PC-3 (cell line): ENCODE results near the gene LEPR. TPM values are rescaled to one million over a fixed set of nuclear protein-coding genes. Genes with fewer than 3 reads are reported as not detected.

ENCODE experiments used
- ATAC-seq: fragments of 200-7000 bp; cut with Tn5 transposase; 2 replicates; pipeline ENCODE4 v1.9.1; 2020; ENCODE audit warnings: mild to moderate bottlenecking, moderate library complexity
- BruUV-seq: library from RNA; stranded (reverse); fragments of 400-500 nt; replicated peaks from 2 replicates; lab custom pipeline; 2021; lab: Mats Ljungman, UMichigan
- CTCF ChIA-PET: fragments of 300-600 bp; sonication (Branson Sonifier 250); formaldehyde crosslinking; loops from one replicate; lab custom pipeline; 2022; ENCODE audit warnings: antibody characterized with exemption; lab: Charles Lee
- POLR2A ChIA-PET: fragments of 300-600 bp; sonication (Branson Sonifier 250); formaldehyde crosslinking; loops from one replicate; lab custom pipeline; 2022; ENCODE audit warnings: antibody characterized with exemption; ENCODE audit not compliant: unreplicated experiment; lab: Charles Lee
- DNase-seq: peaks from one replicate; pipeline ENCODE4 v3.0.0-alpha.2; 2015
- H2AFZ ChIP-seq: fragments of 300-600 bp; sonication (generic); 2 replicates; pipeline ENCODE4 v1.6.0; 2016; ENCODE audit warnings: antibody characterized with exemption, low read length
- H3F3A ChIP-seq: fragments of 300-600 bp; sonication (generic); one replicate; pipeline ENCODE4 v1.6.0; 2017; ENCODE audit warnings: antibody characterized with exemption, low read length, control low read depth, mild to moderate bottlenecking; ENCODE audit not compliant: unreplicated experiment
- H3K27ac ChIP-seq: fragments of 300-600 bp; sonication (generic); 2 replicates; pipeline ENCODE4 v1.5.1; 2016; ENCODE audit warnings: mild to moderate bottlenecking, low read length
- H3K27me3 ChIP-seq: fragments of 300-600 bp; sonication (generic); 2 replicates; pipeline ENCODE4 v1.6.1; 2016; ENCODE audit warnings: low read length, mixed read lengths
- H3K36me3 ChIP-seq: fragments of 300-600 bp; sonication (generic); 2 replicates; pipeline ENCODE4 v1.6.1; 2016; ENCODE audit warnings: low read depth, mixed run types, low read length, mixed read lengths
- H3K4me1 ChIP-seq: fragments of 300-600 bp; sonication (generic); 2 replicates; pipeline ENCODE4 v1.5.1; 2016; ENCODE audit warnings: low read length; ENCODE audit not compliant: insufficient read depth
- H3K4me2 ChIP-seq: fragments of 300-600 bp; sonication (generic); 2 replicates; pipeline ENCODE4 v1.6.0; 2016; ENCODE audit warnings: low read length
- H3K4me3 ChIP-seq: fragments of 300-600 bp; sonication (generic); 2 replicates; pipeline ENCODE4 v1.5.1; 2016; ENCODE audit warnings: mild to moderate bottlenecking, low read length, mixed read lengths
- H3K79me2 ChIP-seq: fragments of 300-600 bp; sonication (generic); 2 replicates; pipeline ENCODE4 v1.6.1; 2017; ENCODE audit warnings: low read length, mixed read lengths
- H3K9ac ChIP-seq: fragments of 300-600 bp; sonication (generic); 2 replicates; pipeline ENCODE4 v1.6.0; 2016; ENCODE audit warnings: mild to moderate bottlenecking, low read length
- H3K9me2 ChIP-seq: fragments of 300-600 bp; sonication (generic); replicated peaks from 2 replicates; pipeline ENCODE4 v1.6.1; 2016; ENCODE audit warnings: mixed run types, low read length, mixed read lengths
- H3K9me3 ChIP-seq: fragments of 300-600 bp; sonication (generic); 2 replicates; pipeline ENCODE4 v1.6.1; 2016; ENCODE audit warnings: low read length, mixed read lengths
- H4K20me1 ChIP-seq: fragments of 300-600 bp; sonication (generic); 2 replicates; pipeline ENCODE4 v1.6.1; 2016; ENCODE audit warnings: low read length, mixed read lengths
- CTCF ChIP-seq: fragments of 300-600 bp; sonication (generic); conservative IDR thresholded peaks from 2 replicates; pipeline ENCODE4 v1.5.1; 2017; ENCODE audit warnings: antibody characterized with exemption, low read depth, mild to moderate bottlenecking, low read length
- EZH2 ChIP-seq: fragments of 300-600 bp; sonication (generic); IDR thresholded peaks from one replicate; pipeline ENCODE4 v1.6.1; 2017; ENCODE audit warnings: antibody characterized with exemption, mild to moderate bottlenecking, low read length; ENCODE audit not compliant: unreplicated experiment
- EZH2phosphoT487 ChIP-seq: fragments of 300-600 bp; sonication (generic); IDR thresholded peaks from 2 replicates; pipeline ENCODE4 v1.6.1; 2018; ENCODE audit warnings: mild to moderate bottlenecking, antibody characterized with exemption, low read length, borderline replicate concordance
- intact Hi-C: fragments of 100-400 bp; cut with micrococcal nuclease; formaldehyde crosslinking; loops from 2 replicates; pipeline ENCODE4 v1.9.0; 2023
- total RNA-seq: library from RNA; depleted of rRNA; stranded (reverse); fragments of >200 nt; gene quantifications from 2 replicates; pipeline ENCODE4 v1.2.3, GENCODE V29; 2014

Gene LEPR
- total RNA-seq, 1 experiment from 2014 or later = not detected

- Histone ChIP-seq H4K20me1 (no peaks in the 10 kb centered on the region), H3K27me3 (no peaks in the 10 kb centered on the region), H3K9me3 (no peaks in the 10 kb centered on the region), H3K27ac (peak overlapping the region; percentile 77), H3K4me3 (peak overlapping the region; percentile 37), H2AFZ (no peak overlapping the region), H3F3A (no peaks in the 10 kb centered on the region), H3K36me3 (0 out of 2 replicates have a peak, but pooled peaks cover 5% of the 10 kb centered on the region), H3K79me2 (peaks cover 43% of the 10 kb centered on the region), H3K4me2 (peak overlapping the region; percentile 68), H3K4me1 (peaks cover 55% of the 10 kb centered on the region), H3K9me2 (no peaks in the 10 kb centered on the region), H3K9ac (no peak overlapping the region; the same call in 1 of the 2 replicates)
- peak; percentile 93 for DNase-seq
- ChIA-PET POLR2A (no interaction called here), CTCF (interaction anchor here (1.3 kb wide), 1 partner anchor 35 kb away, joined by 4 read pairs; no protein-coding TSS in a partner anchor)
- peak; percentile 6 for ATAC-seq
- TF ChIP-seq EZH2phosphoT487 (no peak), EZH2 (no peak), CTCF (no peak)
- BruUV-seq = no TSS peak
- intact Hi-C loops = loop anchor here (5.0 to 10.0 kb wide), 3 partner anchors 357 to 1508 kb away; partner anchors contain the start of gene RAVER2
Observed at GRCh38 chr1:65423884-65424572, 3.6 kb downstream of the LEPR start.

GRCh38 chr1:65424573-65424889 lies 4.1 kb downstream of the LEPR start:
- no peak for DNase-seq
- peak overlapping the region; percentile 77 for H3K27ac ChIP-seq
- CTCF ChIA-PET = interaction anchor here (1.3 kb wide), 1 partner anchor 35 kb away, joined by 4 read pairs; no protein-coding TSS in a partner anchor
- no peak overlapping the region; the same call in 1 of the 2 replicates for H3K9ac ChIP-seq
- H4K20me1 ChIP-seq = no peaks in the 10 kb centered on the region
- H2AFZ ChIP-seq = no peak overlapping the region
- peaks cover 55% of the 10 kb centered on the region for H3K4me1 ChIP-seq
- POLR2A ChIA-PET = no interaction called here
- no peaks in the 10 kb centered on the region for H3K27me3 ChIP-seq
- intact Hi-C loops = loop anchor here (5.0 to 10.0 kb wide), 3 partner anchors 357 to 1508 kb away; partner anchors contain the start of gene RAVER2
- no peaks in the 10 kb centered on the region for H3F3A ChIP-seq
- H3K4me2 ChIP-seq = peak overlapping the region; percentile 68
- TF ChIP-seq EZH2phosphoT487 = no peak
- TF ChIP-seq EZH2 = no peak
- TF ChIP-seq CTCF = no peak
- no peak for ATAC-seq
- no TSS peak for BruUV-seq
- no peaks in the 10 kb centered on the region for H3K9me3 ChIP-seq
- peak overlapping the region; percentile 37 for H3K4me3 ChIP-seq
- H3K79me2 ChIP-seq = peaks cover 43% of the 10 kb centered on the region
- 0 out of 2 replicates have a peak, but pooled peaks cover 5% of the 10 kb centered on the region for H3K36me3 ChIP-seq
- no peaks in the 10 kb centered on the region for H3K9me2 ChIP-seq

DNA sequence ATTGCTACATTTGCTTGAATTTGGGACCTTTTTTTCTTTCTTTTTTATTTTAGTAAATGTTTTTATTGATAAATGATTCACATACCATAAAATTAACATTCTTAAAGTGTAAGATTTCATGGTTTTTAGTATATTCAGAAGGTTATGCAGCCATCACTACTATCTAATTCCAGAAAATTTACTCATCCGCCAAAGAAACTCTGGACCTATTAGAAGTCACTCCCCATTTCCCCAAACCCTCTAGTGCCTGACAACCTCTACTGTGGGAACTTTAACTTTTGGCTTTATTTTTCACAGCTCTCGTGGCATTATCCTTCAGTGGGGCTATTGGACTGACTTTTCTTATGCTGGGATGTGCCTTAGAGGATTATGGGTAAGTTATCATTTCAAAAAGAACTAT lies 4.5 kb downstream of the LEPR start:
- 0 out of 2 replicates have a peak, but pooled peaks cover 5% of the 10 kb centered on the region for H3K36me3 ChIP-seq
- DNase-seq = no peak
- no peaks in the 10 kb centered on the region for H3K9me3 ChIP-seq
- no peaks in the 10 kb centered on the region for H3K9me2 ChIP-seq
- peak overlapping the region; percentile 68 for H3K4me2 ChIP-seq
- ChIA-PET POLR2A (no interaction called here), CTCF (no interaction called here)
- H3K4me3 ChIP-seq = no peak overlapping the region
- H2AFZ ChIP-seq = no peak overlapping the region
- intact Hi-C loops = loop anchor here (10.0 kb wide), 1 partner anchor 680 kb away; the partner anchor contains the start of gene RAVER2
- BruUV-seq = no TSS peak
- peaks cover 59% of the 10 kb centered on the region for H3K4me1 ChIP-seq
- H3K27ac ChIP-seq = peak overlapping the region; percentile 77
- no peak for TF ChIP-seq CTCF
- no peak for TF ChIP-seq EZH2phosphoT487
- no peak for TF ChIP-seq EZH2
- H3K27me3 ChIP-seq = no peaks in the 10 kb centered on the region
- H4K20me1 ChIP-seq = no peaks in the 10 kb centered on the region
- no peak overlapping the region for H3K9ac ChIP-seq
- peaks cover 43% of the 10 kb centered on the region for H3K79me2 ChIP-seq
- peaks cover 2% of the 10 kb centered on the region for H3F3A ChIP-seq
- no peak for ATAC-seq
